ENCODE measurements around the gene RNF152. TPM values are rescaled to one million over a fixed set of nuclear protein-coding genes. Genes with fewer than 3 reads are reported as not detected.

The RNF152 gene
- total RNA-seq, 6 donors from 2014 or later = 6.3 to 24.0 (median 17.9) TPM

DNA sequence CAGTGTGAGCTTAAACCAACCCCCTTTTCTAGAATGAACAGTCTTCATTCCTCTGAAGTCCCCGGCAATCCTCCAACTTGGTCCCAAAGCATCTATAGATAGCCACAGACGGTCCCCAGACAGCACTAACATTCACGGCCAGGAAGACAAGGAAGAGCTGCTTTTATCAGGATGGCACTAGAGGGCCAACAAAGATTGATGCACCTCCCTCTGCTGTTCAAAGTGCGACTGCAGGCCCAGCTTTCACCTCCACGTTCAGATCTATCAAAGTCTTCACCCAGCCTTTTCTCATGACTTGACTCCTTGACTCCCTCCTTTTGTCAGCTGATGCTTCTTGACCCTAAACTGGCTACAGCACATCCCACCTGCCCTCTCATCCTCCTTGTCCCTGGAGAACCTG lies 54.3 kb downstream of the RNF152 start:
- Histone ChIP-seq H3K9me3 (no peaks in the 10 kb centered on the region), H3K27ac (no peak overlapping the region), H3K36me3 (no peaks in the 10 kb centered on the region), H3K4me1 (peaks cover 3 to 8% (median 5%) of the 10 kb centered on the region in 4 donors), H3K4me3 (no peak overlapping the region), H3K27me3 (no peaks in the 10 kb centered on the region)
- TF ChIP-seq EP300 (IDR thresholded peaks at IDR 0.05) = no peak
- TF ChIP-seq CTCF (IDR thresholded peaks at IDR 0.05) = no peak
- TF ChIP-seq POLR2AphosphoS5 (IDR thresholded peaks at IDR 0.05) = no peak
- TF ChIP-seq POLR2A (IDR thresholded peaks at IDR 0.05) = no peak
- DNase-seq (no peak), ATAC-seq (ENCODE audit: low FRiP score in 2 of 2) (no peak)
- 68 to 93% methylated on average over 4 to 5 of the region's 5 CpGs for WGBS, 2 donors

DNA sequence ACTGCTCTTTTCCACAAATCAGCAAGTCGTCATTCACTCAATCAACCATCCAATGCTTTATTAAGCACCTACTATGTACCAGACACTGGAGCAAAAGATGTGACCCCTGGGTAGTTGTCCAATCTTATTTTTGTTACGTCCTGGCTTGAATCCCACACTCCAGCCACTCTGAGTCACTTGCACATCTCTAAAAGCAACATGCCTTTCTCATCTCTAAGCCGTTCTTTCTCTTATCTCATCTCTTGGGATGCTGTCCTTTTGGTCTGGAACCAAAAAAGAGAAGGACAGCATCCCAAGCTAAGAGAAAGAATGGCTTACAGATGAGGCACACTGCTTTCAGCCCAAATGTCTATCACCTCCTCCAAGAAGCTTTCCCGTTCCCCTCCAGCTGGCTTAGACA lies 58.8 kb downstream of the RNF152 start:
- Histone ChIP-seq H3K9me3 (no peaks in the 10 kb centered on the region), H3K4me1 (peaks cover 8 to 24% (median 16%) of the 10 kb centered on the region in 4 donors), H3K4me3 (no peak overlapping the region), H3K27ac (no peak overlapping the region), H3K27me3 (no peaks in the 10 kb centered on the region), H3K36me3 (no peaks in the 10 kb centered on the region)
- ATAC-seq (ENCODE audit: low FRiP score in 2 of 2) (no peak), DNase-seq (no peak)
- 71 to 76% methylated on average over 4 of the region's 4 CpGs for WGBS, 2 donors
- TF ChIP-seq EP300 (IDR thresholded peaks at IDR 0.05) (no peak), POLR2AphosphoS5 (IDR thresholded peaks at IDR 0.05) (no peak), POLR2A (IDR thresholded peaks at IDR 0.05) (no peak), CTCF (IDR thresholded peaks at IDR 0.05) (no peak)

GRCh38 chr18:61833387-61833786 lies 59.4 kb downstream of the RNF152 start:
- TF ChIP-seq POLR2A (IDR thresholded peaks at IDR 0.05) = no peak
- no peaks in the 10 kb centered on the region for H3K9me3 ChIP-seq
- 16 to 17% methylated on average over 5 of the region's 5 CpGs for WGBS, 2 donors
- H3K36me3 ChIP-seq = no peaks in the 10 kb centered on the region
- ATAC-seq (ENCODE audit: low FRiP score in 2 of 2) = no peak
- no peak for DNase-seq
- no peaks in the 10 kb centered on the region for H3K27me3 ChIP-seq
- no peak overlapping the region for H3K4me3 ChIP-seq
- no peak overlapping the region for H3K27ac ChIP-seq
- peaks cover 8 to 24% (median 16%) of the 10 kb centered on the region in 4 donors for H3K4me1 ChIP-seq

GRCh38 chr18:61832858-61833257 lies 59.9 kb downstream of the RNF152 start:
- Histone ChIP-seq H3K36me3 (no peaks in the 10 kb centered on the region), H3K4me1 (peaks cover 8 to 24% (median 16%) of the 10 kb centered on the region in 4 donors), H3K27ac (no peak overlapping the region), H3K27me3 (no peaks in the 10 kb centered on the region), H3K9me3 (no peaks in the 10 kb centered on the region), H3K4me3 (no peak overlapping the region)
- DNase-seq (no peak), ATAC-seq (ENCODE audit: low FRiP score in 2 of 2) (no peak)
- no peak for TF ChIP-seq CTCF (IDR thresholded peaks at IDR 0.05)
- TF ChIP-seq POLR2AphosphoS5 (IDR thresholded peaks at IDR 0.05) = no peak
- TF ChIP-seq POLR2A (IDR thresholded peaks at IDR 0.05) = no peak
- TF ChIP-seq EP300 (IDR thresholded peaks at IDR 0.05) = no peak
- WGBS, 2 donors = 53 to 71% methylated on average over 2 of the region's 2 CpGs

- no peak for DNase-seq
Measured at GRCh38 chr18:61831071-61831470, 61.7 kb downstream of the RNF152 start.

More at GRCh38 chr18:61831071-61831470, 61.7 kb downstream of the RNF152 start:
- Histone ChIP-seq H3K27me3 (no peaks in the 10 kb centered on the region), H3K4me1 (peaks cover 8 to 24% (median 16%) of the 10 kb centered on the region in 4 donors), H3K4me3 (no peak overlapping the region), H3K36me3 (no peaks in the 10 kb centered on the region), H3K27ac (peak overlapping the region in 1 of 4 donors; percentile 23), H3K9me3 (no peaks in the 10 kb centered on the region)
- TF ChIP-seq POLR2A (IDR thresholded peaks at IDR 0.05) (no peak), POLR2AphosphoS5 (IDR thresholded peaks at IDR 0.05) (no peak), EP300 (IDR thresholded peaks at IDR 0.05) (no peak), CTCF (IDR thresholded peaks at IDR 0.05) (no peak)
- ATAC-seq (ENCODE audit: low FRiP score in 2 of 2) = no peak
- 27 to 46% methylated on average over 6 of the region's 6 CpGs for WGBS, 2 donors
